MM.1S (cell line): ENCODE data around the gene CENPF.
"Not testable (repeated sequence)": the region's sequence is repeated elsewhere in the genome, so short reads cannot be mapped to it uniquely, and the experiment has no call there.

Experiments
- DNase-seq: peaks from one replicate; pipeline ENCODE4 v3.0.0-alpha.2; 2015
- H2AFZ ChIP-seq: fragments of 300-600 bp; sonication (generic); 2 replicates; pipeline ENCODE4 v1.6.0; 2016; ENCODE audit warnings: antibody characterized with exemption, low read length
- H3F3A ChIP-seq: fragments of 300-600 bp; sonication (generic); 2 replicates; pipeline ENCODE4 v1.6.1; 2016; ENCODE audit warnings: mild to moderate bottlenecking, antibody characterized with exemption, low read length, moderate library complexity, mixed read lengths; ENCODE audit not compliant: insufficient read depth
- H3K27ac ChIP-seq: fragments of 300-600 bp; sonication (generic); 2 replicates; pipeline ENCODE4 v1.5.1; 2016; ENCODE audit warnings: mild to moderate bottlenecking, low read length
- H3K27me3 ChIP-seq: fragments of 300-600 bp; sonication (generic); replicated peaks from 2 replicates; pipeline ENCODE4 v1.6.0; 2016; ENCODE audit warnings: low read length; ENCODE audit not compliant: insufficient read depth
- H3K36me3 ChIP-seq: fragments of 300-600 bp; sonication (generic); replicated peaks from 2 replicates; pipeline ENCODE4 v1.6.1; 2016; ENCODE audit warnings: mild to moderate bottlenecking, low read length, mixed read lengths; ENCODE audit not compliant: insufficient read depth
- H3K4me1 ChIP-seq: fragments of 300-600 bp; sonication (generic); 2 replicates; pipeline ENCODE4 v1.6.1; 2016; ENCODE audit warnings: low read length, mixed read lengths
- H3K4me2 ChIP-seq: fragments of 300-600 bp; sonication (generic); 2 replicates; pipeline ENCODE4 v1.6.0; 2016; ENCODE audit warnings: low read depth, low read length
- H3K4me3 ChIP-seq: fragments of 300-600 bp; sonication (generic); 2 replicates; pipeline ENCODE4 v1.5.1; 2016; ENCODE audit warnings: low read length, mixed read lengths
- H3K79me2 ChIP-seq: fragments of 300-600 bp; sonication (generic); 2 replicates; pipeline ENCODE4 v1.6.1; 2016; ENCODE audit warnings: mixed run types, low read length, mixed read lengths
- H3K9ac ChIP-seq: fragments of 300-600 bp; sonication (generic); 2 replicates; pipeline ENCODE4 v1.6.1; 2016; ENCODE audit warnings: low read length, mixed read lengths
- H3K9me2 ChIP-seq: fragments of 300-600 bp; sonication (generic); replicated peaks from 2 replicates; pipeline ENCODE4 v1.6.1; 2016; ENCODE audit warnings: mild to moderate bottlenecking, low read length, mixed read lengths; ENCODE audit not compliant: insufficient read depth
- H3K9me3 ChIP-seq: fragments of 300-600 bp; sonication (generic); replicated peaks from 2 replicates; pipeline ENCODE4 v1.6.1; 2016; ENCODE audit warnings: mild to moderate bottlenecking, low read length, mixed read lengths; ENCODE audit not compliant: insufficient read depth
- H4K20me1 ChIP-seq: fragments of 300-600 bp; sonication (generic); 2 replicates; pipeline ENCODE4 v1.6.1; 2016; ENCODE audit warnings: mild to moderate bottlenecking, low read length, moderate library complexity, mixed read lengths; ENCODE audit not compliant: insufficient read depth
- EZH2 ChIP-seq: fragments of 300-600 bp; sonication (generic); optimal IDR thresholded peaks from 2 replicates; pipeline ENCODE3; 2017; ENCODE audit warnings: low read depth, mild to moderate bottlenecking, antibody characterized with exemption, low read length, mixed read lengths
- EZH2phosphoT487 ChIP-seq: fragments of 300-600 bp; sonication (generic); IDR thresholded peaks from 2 replicates; pipeline ENCODE4 v1.6.1; 2018; ENCODE audit warnings: antibody characterized with exemption, low read length
- TF ChIP-seq, protein P1 (sequence below): fragments of 300-600 bp; sonication (generic); IDR thresholded peaks from 2 replicates; pipeline ENCODE4 v1.5.1; 2016; ENCODE audit warnings: antibody characterized with exemption, low read length, mixed read lengths

CENPF gene

DNA sequence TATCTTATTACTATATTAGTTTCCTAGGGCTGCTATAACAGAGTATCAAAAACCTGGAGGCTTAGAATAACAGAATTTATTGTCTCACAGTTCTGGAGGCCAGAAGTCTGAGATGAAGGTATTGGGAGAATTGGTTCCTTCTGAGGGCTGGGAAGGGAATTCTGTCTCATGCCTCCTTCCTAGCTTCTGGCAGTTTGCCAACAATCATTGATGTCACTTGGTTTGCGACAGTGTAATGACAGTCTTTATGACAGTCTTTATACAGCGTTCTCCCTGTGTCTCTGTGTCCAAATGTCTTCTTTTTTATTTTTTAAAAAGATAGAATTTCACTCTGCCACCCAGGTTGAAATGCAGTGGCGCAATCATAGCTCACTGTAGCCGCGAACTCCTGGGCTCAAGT, 15.8 kb upstream of the CENPF start:
- H3K4me1 ChIP-seq, result no peaks in the 10 kb centered on the region
- no peak overlapping the region for H3K4me2 ChIP-seq
- H3K36me3 ChIP-seq, result no peaks in the 10 kb centered on the region
- TF ChIP-seq EZH2, result no peak
- TF ChIP-seq EZH2phosphoT487, result no peak
- TF ChIP-seq, protein P1, sequence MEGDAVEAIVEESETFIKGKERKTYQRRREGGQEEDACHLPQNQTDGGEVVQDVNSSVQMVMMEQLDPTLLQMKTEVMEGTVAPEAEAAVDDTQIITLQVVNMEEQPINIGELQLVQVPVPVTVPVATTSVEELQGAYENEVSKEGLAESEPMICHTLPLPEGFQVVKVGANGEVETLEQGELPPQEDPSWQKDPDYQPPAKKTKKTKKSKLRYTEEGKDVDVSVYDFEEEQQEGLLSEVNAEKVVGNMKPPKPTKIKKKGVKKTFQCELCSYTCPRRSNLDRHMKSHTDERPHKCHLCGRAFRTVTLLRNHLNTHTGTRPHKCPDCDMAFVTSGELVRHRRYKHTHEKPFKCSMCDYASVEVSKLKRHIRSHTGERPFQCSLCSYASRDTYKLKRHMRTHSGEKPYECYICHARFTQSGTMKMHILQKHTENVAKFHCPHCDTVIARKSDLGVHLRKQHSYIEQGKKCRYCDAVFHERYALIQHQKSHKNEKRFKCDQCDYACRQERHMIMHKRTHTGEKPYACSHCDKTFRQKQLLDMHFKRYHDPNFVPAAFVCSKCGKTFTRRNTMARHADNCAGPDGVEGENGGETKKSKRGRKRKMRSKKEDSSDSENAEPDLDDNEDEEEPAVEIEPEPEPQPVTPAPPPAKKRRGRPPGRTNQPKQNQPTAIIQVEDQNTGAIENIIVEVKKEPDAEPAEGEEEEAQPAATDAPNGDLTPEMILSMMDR, result no peak
- no peaks in the 10 kb centered on the region for H3K79me2 ChIP-seq
- H3K27ac ChIP-seq, result no peak overlapping the region
- no peaks in the 10 kb centered on the region for H4K20me1 ChIP-seq
- no peaks in the 10 kb centered on the region for H3K9me3 ChIP-seq
- no peaks in the 10 kb centered on the region for H3F3A ChIP-seq
- H2AFZ ChIP-seq, result no peak overlapping the region
- DNase-seq, result no peak
- no peak overlapping the region for H3K4me3 ChIP-seq
- H3K27me3 ChIP-seq, result no peaks in the 10 kb centered on the region
- H3K9ac ChIP-seq, result no peak overlapping the region
- H3K9me2 ChIP-seq, result no peaks in the 10 kb centered on the region

- Histone ChIP-seq H3K4me1 (no peaks in the 10 kb centered on the region), H3K27me3 (no peaks in the 10 kb centered on the region), H2AFZ (no peak overlapping the region), H3F3A (no peaks in the 10 kb centered on the region), H3K9me3 (no peaks in the 10 kb centered on the region), H3K36me3 (no peaks in the 10 kb centered on the region), H3K9ac (no peak overlapping the region), H3K27ac (no peak overlapping the region), H4K20me1 (no peaks in the 10 kb centered on the region), H3K4me2 (no peak overlapping the region), H3K9me2 (no peaks in the 10 kb centered on the region), H3K4me3 (no peak overlapping the region), H3K79me2 (no peaks in the 10 kb centered on the region)
- TF ChIP-seq, protein P1, result no peak
- TF ChIP-seq EZH2phosphoT487 (no peak), EZH2 (no peak)
- DNase-seq, result no peak
Measured at GRCh38 chr1:214588963-214589597, 13.9 kb upstream of the CENPF start.

GRCh38 chr1:214590696-214591095, 12.3 kb upstream of the CENPF start:
- Histone ChIP-seq H4K20me1 (no peaks in the 10 kb centered on the region), H3K4me3 (no peak overlapping the region), H3K36me3 (no peaks in the 10 kb centered on the region), H3F3A (no peaks in the 10 kb centered on the region), H3K27ac (no peak overlapping the region), H3K9me2 (no peaks in the 10 kb centered on the region), H3K79me2 (no peaks in the 10 kb centered on the region), H3K9me3 (no peaks in the 10 kb centered on the region), H3K4me1 (no peaks in the 10 kb centered on the region), H2AFZ (no peak overlapping the region), H3K4me2 (no peak overlapping the region), H3K9ac (no peak overlapping the region), H3K27me3 (no peaks in the 10 kb centered on the region)
- no peak for TF ChIP-seq EZH2
- TF ChIP-seq, protein P1, result peak; percentile 22; the same call in 1 of the 2 replicates
- no peak for TF ChIP-seq EZH2phosphoT487
- no peak for DNase-seq

- H3K4me3 ChIP-seq, H3K27ac ChIP-seq, DNase-seq, H3K36me3 ChIP-seq, H3K4me2 ChIP-seq, H3K9me2 ChIP-seq, H3K9me3 ChIP-seq, H3F3A ChIP-seq, H2AFZ ChIP-seq, H3K4me1 ChIP-seq, H3K79me2 ChIP-seq, H3K27me3 ChIP-seq, H4K20me1 ChIP-seq, H3K9ac ChIP-seq: not testable (repeated sequence)
Measured at GRCh38 chr1:214591918-214592317, 11.1 kb upstream of the CENPF start.
